A673 (cell line): ENCODE results near the gene NSD2.

Experiments used
- CTCF ChIP-seq: fragments of 300-800, 200-600 bp; sonication (generic); conservative IDR thresholded peaks from 2 replicates; pipeline ENCODE4 v1.5.1; 2017; ENCODE audit warnings: low read depth, mild to moderate bottlenecking, antibody characterized with exemption, low read length, moderate library complexity, mixed read lengths
- EZH2 ChIP-seq: fragments of 200-600 bp; sonication (generic); IDR thresholded peaks from 2 replicates; pipeline ENCODE4 v1.6.1; 2017; ENCODE audit warnings: borderline replicate concordance, low read depth, mild to moderate bottlenecking, mixed read lengths, antibody characterized with exemption, low read length; ENCODE audit not compliant: poor library complexity, severe bottlenecking

- TF ChIP-seq CTCF (no peak), EZH2 (no peak)
Observed at GRCh38 chr4:1952058-1952700, 81.0 kb downstream of the NSD2 start.
